KOPT-K1 (cell line): ENCODE data around the gene RNU2-63P.
"Not testable (repeated sequence)": the region's sequence is repeated elsewhere in the genome, so short reads cannot be mapped to it uniquely, and the experiment has no call there.

Experiments
- H3K27ac ChIP-seq: fragments of 200-600 bp; sonication (generic); 2 replicates; pipeline ENCODE4 v1.5.1; 2016; ENCODE audit warnings: antibody characterized with exemption, mild to moderate bottlenecking, low read depth, low read length; ENCODE audit not compliant: poor library complexity, severe bottlenecking
- H3K36me3 ChIP-seq: fragments of 200-600 bp; sonication (generic); 2 replicates; pipeline ENCODE4 v1.5.1; 2017; ENCODE audit warnings: antibody characterized with exemption, mild to moderate bottlenecking, low read length, moderate library complexity; ENCODE audit not compliant: insufficient read depth
- H3K9me3 ChIP-seq: fragments of 200-600 bp; sonication (generic); 2 replicates; pipeline ENCODE4 v1.5.1; 2017; ENCODE audit warnings: antibody characterized with exemption, low read length, mild to moderate bottlenecking; ENCODE audit not compliant: insufficient read depth, poor library complexity, severe bottlenecking

RNU2-63P gene

DNA sequence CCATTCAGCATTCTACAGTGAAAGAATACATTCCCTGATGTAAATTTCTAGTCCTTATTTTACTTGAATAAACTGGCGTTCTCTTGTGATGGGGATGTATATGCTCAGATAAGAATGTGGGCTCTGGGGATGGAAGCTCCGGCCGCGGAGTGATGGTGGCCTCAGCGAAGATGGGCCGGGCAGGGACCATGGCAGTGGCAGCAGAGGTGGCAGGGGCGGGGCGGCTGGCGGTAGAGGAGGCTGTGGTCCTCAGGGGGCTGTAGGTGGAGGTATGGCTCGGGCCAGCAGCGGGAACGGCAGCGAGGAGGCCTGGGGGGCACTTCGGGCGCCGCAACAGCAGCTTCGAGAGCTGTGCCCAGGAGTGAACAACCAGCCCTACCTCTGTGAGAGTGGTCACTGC lies 44.0 kb downstream of the RNU2-63P start:
- not testable (repeated sequence) for H3K27ac ChIP-seq, H3K9me3 ChIP-seq, H3K36me3 ChIP-seq
